ENCODE data around the gene ARHGAP45.

DNA sequence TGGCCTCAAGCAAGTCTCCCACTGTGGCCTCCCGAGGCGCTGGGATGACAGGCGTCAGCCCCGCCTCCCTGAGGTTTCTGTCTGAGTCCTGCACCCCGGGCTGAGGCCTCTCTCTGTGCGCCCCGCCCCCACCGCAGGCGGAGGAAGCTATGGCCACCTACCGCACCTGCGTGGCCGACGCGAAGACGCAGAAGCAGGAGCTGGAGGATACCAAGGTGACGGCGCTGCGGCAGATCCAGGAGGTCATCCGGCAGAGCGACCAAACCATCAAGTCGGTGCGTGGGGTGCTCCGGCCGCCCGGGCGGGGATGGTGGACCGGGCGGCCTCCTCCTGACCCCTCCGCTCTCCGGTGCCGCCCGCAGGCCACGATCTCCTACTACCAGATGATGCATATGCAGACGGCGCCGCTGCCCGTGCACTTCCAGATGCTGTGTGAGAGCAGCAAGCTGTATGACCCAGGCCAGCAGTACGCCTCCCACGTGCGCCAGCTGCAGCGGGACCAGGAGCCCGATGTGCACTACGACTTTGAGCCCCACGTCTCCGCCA is 12.7 kb downstream of the ARHGAP45 start:
- no peak for TF ChIP-seq SRF (IDR thresholded peaks at IDR 0.05; ENCODE audit: low read depth, low read length)
- TF ChIP-seq, protein P1, sequence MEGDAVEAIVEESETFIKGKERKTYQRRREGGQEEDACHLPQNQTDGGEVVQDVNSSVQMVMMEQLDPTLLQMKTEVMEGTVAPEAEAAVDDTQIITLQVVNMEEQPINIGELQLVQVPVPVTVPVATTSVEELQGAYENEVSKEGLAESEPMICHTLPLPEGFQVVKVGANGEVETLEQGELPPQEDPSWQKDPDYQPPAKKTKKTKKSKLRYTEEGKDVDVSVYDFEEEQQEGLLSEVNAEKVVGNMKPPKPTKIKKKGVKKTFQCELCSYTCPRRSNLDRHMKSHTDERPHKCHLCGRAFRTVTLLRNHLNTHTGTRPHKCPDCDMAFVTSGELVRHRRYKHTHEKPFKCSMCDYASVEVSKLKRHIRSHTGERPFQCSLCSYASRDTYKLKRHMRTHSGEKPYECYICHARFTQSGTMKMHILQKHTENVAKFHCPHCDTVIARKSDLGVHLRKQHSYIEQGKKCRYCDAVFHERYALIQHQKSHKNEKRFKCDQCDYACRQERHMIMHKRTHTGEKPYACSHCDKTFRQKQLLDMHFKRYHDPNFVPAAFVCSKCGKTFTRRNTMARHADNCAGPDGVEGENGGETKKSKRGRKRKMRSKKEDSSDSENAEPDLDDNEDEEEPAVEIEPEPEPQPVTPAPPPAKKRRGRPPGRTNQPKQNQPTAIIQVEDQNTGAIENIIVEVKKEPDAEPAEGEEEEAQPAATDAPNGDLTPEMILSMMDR (IDR thresholded peaks at IDR 0.05; ENCODE audit: control extremely low read depth in 1 of 3, insufficient read depth in 1 of 3, low read depth in 1 of 3, low read length in 3 of 3): peak in 1 of 3 experiments; percentile 11; a peak in 1 of 4 replicates
